Panc1 (cell line): ENCODE data around the gene DST. TPM values are rescaled to one million over a fixed set of nuclear protein-coding genes. Genes with fewer than 3 reads are reported as not detected.

Experiments
- ATAC-seq: fragments of 200-7000 bp; cut with Tn5 transposase; 2 replicates; pipeline ENCODE4 v1.9.1; 2020; ENCODE audit warnings: mild to moderate bottlenecking, moderate library complexity
- BruUV-seq: library from RNA; stranded (reverse); fragments of 400-500 nt; replicated peaks from 2 replicates; lab custom pipeline; 2021; lab: Mats Ljungman, UMichigan
- CTCF ChIA-PET: fragments of 300-600 bp; sonication (Branson Sonifier 250); formaldehyde crosslinking; loops from one replicate; lab custom pipeline; 2022; ENCODE audit warnings: antibody characterized with exemption; lab: Charles Lee
- POLR2A ChIA-PET: fragments of 300-600 bp; sonication (Branson Sonifier 250); formaldehyde crosslinking; loops from one replicate; lab custom pipeline; 2022; ENCODE audit warnings: antibody characterized with exemption; lab: Charles Lee
- DNase-seq: peaks from one replicate; pipeline ENCODE4 v3.0.0-alpha.2; 2010; ENCODE audit warnings: low read depth, low spot score
- H3K27ac ChIP-seq: 2 replicates; pipeline ENCODE4 v1.5.1; 2011; ENCODE audit warnings: mild to moderate bottlenecking, low read length, inconsistent platforms
- H3K27me3 ChIP-seq: fragments of 200-500 bp; sonication (Bioruptor generic); 2 replicates; pipeline ENCODE4 v1.6.0; 2014; ENCODE audit warnings: low read length, inconsistent platforms; ENCODE audit not compliant: control insufficient read depth, insufficient read depth
- H3K36me3 ChIP-seq: fragments of 200-500 bp; sonication (Bioruptor generic); 2 replicates; pipeline ENCODE4 v1.5.1; 2014; ENCODE audit warnings: inconsistent platforms, mild to moderate bottlenecking, low read length, moderate library complexity; ENCODE audit not compliant: control insufficient read depth, insufficient read depth
- H3K4me1 ChIP-seq: 2 replicates; pipeline ENCODE4 v1.5.1; 2011; ENCODE audit warnings: inconsistent platforms, mild to moderate bottlenecking, low read length, moderate library complexity; ENCODE audit not compliant: control insufficient read depth, insufficient read depth
- H3K4me3 ChIP-seq, 2 experiments: 2 replicates each; pipeline ENCODE4 v1.5.1; 2011 to 2012; ENCODE audit warnings: low read depth in 2 of 2, low read length in 2 of 2, mild to moderate bottlenecking in 2 of 2, inconsistent platforms in 1 of 2, moderate library complexity in 1 of 2
- H3K9me3 ChIP-seq: fragments of 200-500 bp; sonication (Bioruptor generic); 2 replicates; pipeline ENCODE4 v1.5.1; 2014; ENCODE audit warnings: low read depth, mild to moderate bottlenecking, inconsistent platforms, low read length, moderate library complexity; ENCODE audit not compliant: control insufficient read depth, insufficient read depth
- POLR2AphosphoS5 ChIP-seq: IDR thresholded peaks from 2 replicates; pipeline ENCODE4 v1.6.1; 2012; ENCODE audit warnings: mild to moderate bottlenecking, low read depth, low read length, moderate library complexity
- REST ChIP-seq, 2 experiments: IDR thresholded peaks; 2 replicates each; pipeline ENCODE4 v1.6.1; 2011 to 2012; ENCODE audit warnings: low read depth in 2 of 2, control low read depth in 1 of 2, low read length in 1 of 2, mild to moderate bottlenecking in 1 of 2, moderate library complexity in 1 of 2; ENCODE audit not compliant: insufficient read depth in 1 of 2
- SIN3A ChIP-seq: IDR thresholded peaks from 2 replicates; pipeline ENCODE4 v1.6.1; 2012; ENCODE audit warnings: low read depth, mild to moderate bottlenecking, low read length, moderate library complexity, borderline replicate concordance; ENCODE audit not compliant: insufficient read depth
- TCF7L2 ChIP-seq: IDR thresholded peaks from 2 replicates; pipeline ENCODE4 v1.6.1; 2011; ENCODE audit warnings: mild to moderate bottlenecking, low read depth, low read length, inconsistent platforms
- in situ Hi-C: cut with HindIII; loops from 2 replicates; pipeline ENCODE4 v1.10.0; 2016; ENCODE audit warnings: low sequenced_read_pairs, low pct_unique_long_range_greater_than_20kb
- intact Hi-C: fragments of 100-400 bp; cut with micrococcal nuclease; formaldehyde crosslinking; loops from one replicate; pipeline ENCODE4 v1.10.0; 2022; ENCODE audit not compliant: unreplicated experiment
- total RNA-seq: library from RNA; stranded (reverse); gene quantifications from one replicate; pipeline ENCODE4 v1.2.1, GENCODE V29; 2021; ENCODE audit not compliant: unreplicated experiment
- TF ChIP-seq, protein P1 (sequence below): fragments of 450-650 bp; IDR thresholded peaks from 2 replicates; pipeline ENCODE4 v1.5.1; 2017; ENCODE audit warnings: mild to moderate bottlenecking

DST gene
- total RNA-seq, 1 experiment from 2014 or later, result 230 TPM

DNA sequence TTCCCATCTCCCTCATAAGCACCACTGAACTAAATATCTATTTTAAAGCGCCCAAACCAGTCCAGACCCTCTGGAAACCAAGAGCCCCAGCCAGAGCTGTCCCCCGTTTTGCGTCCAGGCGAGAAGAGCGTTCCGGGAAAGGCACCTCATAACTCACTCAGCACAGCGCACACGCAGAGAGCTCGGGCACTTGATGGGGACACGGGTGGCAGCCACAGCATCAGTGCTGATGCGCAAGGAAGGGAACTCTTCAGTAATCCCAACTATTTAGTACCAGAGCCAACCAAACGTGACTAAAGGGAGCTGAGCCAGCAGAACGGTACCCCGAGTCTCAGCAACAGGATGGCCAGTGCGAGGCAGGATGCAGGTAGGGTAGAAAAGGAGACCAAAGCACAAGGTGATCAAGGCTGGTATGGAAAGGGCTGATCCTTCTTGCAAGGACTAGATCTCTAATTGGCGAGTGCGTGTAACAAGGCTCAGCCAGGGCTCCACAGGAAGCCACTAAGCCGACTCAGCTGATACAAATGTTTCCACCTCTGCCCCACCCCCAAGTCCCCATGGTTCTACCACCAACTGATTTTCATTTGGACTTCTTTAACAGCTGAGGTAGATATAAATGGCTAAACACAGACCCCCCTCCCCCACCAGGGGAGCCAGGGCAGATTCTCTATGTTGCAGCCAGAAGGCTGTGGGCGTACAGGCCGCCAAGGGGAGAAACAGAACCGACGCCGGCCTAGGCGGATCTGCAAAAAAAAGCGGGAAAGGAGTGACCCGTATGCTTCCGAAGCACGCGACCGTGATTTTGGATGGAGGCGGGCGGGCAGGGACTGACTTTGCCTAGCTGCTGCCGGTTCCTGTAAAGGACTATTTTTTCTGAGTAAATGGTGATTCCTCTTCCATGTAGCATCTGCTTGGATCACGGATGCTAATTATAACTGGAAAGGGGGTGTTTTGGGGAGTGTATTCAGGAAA, 211.8 kb downstream of the DST start:
- ATAC-seq, result no peak
- in situ Hi-C loops (no loop called here), intact Hi-C loops (no loop called here)
- CTCF ChIA-PET, result no interaction called here
- no TSS peak for BruUV-seq
- peaks cover 11% of the 10 kb centered on the region; the same call in 1 of the 2 replicates for H3K27me3 ChIP-seq
- TF ChIP-seq TCF7L2, result no peak
- TF ChIP-seq, protein P1, sequence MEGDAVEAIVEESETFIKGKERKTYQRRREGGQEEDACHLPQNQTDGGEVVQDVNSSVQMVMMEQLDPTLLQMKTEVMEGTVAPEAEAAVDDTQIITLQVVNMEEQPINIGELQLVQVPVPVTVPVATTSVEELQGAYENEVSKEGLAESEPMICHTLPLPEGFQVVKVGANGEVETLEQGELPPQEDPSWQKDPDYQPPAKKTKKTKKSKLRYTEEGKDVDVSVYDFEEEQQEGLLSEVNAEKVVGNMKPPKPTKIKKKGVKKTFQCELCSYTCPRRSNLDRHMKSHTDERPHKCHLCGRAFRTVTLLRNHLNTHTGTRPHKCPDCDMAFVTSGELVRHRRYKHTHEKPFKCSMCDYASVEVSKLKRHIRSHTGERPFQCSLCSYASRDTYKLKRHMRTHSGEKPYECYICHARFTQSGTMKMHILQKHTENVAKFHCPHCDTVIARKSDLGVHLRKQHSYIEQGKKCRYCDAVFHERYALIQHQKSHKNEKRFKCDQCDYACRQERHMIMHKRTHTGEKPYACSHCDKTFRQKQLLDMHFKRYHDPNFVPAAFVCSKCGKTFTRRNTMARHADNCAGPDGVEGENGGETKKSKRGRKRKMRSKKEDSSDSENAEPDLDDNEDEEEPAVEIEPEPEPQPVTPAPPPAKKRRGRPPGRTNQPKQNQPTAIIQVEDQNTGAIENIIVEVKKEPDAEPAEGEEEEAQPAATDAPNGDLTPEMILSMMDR, result no peak
- no peak for TF ChIP-seq SIN3A
- TF ChIP-seq POLR2AphosphoS5, result no peak
- no peak for TF ChIP-seq REST (IDR thresholded peaks at IDR 0.05; ENCODE audit: insufficient read depth in 1 of 2, low read depth in 2 of 2, low read length in 1 of 2)
- H3K36me3 ChIP-seq, result no peaks in the 10 kb centered on the region
- POLR2A ChIA-PET, result no interaction called here
- no peak overlapping the region for H3K27ac ChIP-seq
- H3K9me3 ChIP-seq, result no peaks in the 10 kb centered on the region
- no peaks in the 10 kb centered on the region for H3K4me1 ChIP-seq
- DNase-seq, result no peak
- H3K4me3 ChIP-seq, result no peak overlapping the region

DNA sequence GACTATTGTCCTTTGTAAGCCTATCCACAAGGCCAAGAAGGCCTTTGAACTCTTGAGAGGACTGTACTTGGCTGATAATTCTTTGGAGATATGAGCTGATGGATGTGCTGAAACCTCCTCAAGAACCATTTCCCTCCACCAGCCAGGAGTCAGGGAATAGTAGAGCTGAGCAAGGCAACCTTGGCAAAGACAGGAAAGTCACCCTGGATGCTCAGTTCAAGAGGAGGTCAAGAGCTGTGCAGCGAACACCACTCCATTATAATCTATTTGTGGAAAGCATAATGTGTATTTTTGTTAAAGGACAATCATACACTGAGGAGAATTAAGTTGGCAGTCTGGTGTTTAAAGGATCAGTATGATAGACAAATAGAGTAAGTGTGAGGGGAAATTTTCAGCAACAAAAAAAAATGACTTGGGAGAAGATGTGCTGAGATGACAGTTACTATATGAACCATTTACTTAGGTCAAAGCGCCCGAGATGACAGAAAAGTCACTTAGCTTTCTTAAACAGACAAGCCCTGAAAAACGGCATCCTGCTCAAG, 218.1 kb downstream of the DST start:
- TF ChIP-seq TCF7L2, result no peak
- TF ChIP-seq SIN3A, result no peak
- TF ChIP-seq POLR2AphosphoS5, result no peak
- TF ChIP-seq REST (IDR thresholded peaks at IDR 0.05; ENCODE audit: insufficient read depth in 1 of 2, low read depth in 2 of 2, low read length in 1 of 2), result no peak
- TF ChIP-seq, protein P1, result no peak
- intact Hi-C loops, result no loop called here
- no peak overlapping the region for H3K4me3 ChIP-seq
- H3K27ac ChIP-seq, result no peak overlapping the region
- peaks cover 16% of the 10 kb centered on the region; the same call in 1 of the 2 replicates for H3K27me3 ChIP-seq
- ATAC-seq (no peak), DNase-seq (no peak)
- no TSS peak for BruUV-seq
- no peaks in the 10 kb centered on the region for H3K9me3 ChIP-seq
- CTCF ChIA-PET, result no interaction called here
- no peaks in the 10 kb centered on the region for H3K36me3 ChIP-seq
- H3K4me1 ChIP-seq, result no peaks in the 10 kb centered on the region
- in situ Hi-C loops, result no loop called here
- POLR2A ChIA-PET, result no interaction called here
